Measurements from ENCODE around the gene IMP4.
A peak's percentile ranks its signal among the peaks of the same experiment; 100 is the strongest.
"Not testable (repeated sequence)": the region's sequence is repeated elsewhere in the genome, so short reads cannot be mapped to it uniquely, and the experiment has no call there.

Gene IMP4, protein sequence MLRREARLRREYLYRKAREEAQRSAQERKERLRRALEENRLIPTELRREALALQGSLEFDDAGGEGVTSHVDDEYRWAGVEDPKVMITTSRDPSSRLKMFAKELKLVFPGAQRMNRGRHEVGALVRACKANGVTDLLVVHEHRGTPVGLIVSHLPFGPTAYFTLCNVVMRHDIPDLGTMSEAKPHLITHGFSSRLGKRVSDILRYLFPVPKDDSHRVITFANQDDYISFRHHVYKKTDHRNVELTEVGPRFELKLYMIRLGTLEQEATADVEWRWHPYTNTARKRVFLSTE

DNA sequence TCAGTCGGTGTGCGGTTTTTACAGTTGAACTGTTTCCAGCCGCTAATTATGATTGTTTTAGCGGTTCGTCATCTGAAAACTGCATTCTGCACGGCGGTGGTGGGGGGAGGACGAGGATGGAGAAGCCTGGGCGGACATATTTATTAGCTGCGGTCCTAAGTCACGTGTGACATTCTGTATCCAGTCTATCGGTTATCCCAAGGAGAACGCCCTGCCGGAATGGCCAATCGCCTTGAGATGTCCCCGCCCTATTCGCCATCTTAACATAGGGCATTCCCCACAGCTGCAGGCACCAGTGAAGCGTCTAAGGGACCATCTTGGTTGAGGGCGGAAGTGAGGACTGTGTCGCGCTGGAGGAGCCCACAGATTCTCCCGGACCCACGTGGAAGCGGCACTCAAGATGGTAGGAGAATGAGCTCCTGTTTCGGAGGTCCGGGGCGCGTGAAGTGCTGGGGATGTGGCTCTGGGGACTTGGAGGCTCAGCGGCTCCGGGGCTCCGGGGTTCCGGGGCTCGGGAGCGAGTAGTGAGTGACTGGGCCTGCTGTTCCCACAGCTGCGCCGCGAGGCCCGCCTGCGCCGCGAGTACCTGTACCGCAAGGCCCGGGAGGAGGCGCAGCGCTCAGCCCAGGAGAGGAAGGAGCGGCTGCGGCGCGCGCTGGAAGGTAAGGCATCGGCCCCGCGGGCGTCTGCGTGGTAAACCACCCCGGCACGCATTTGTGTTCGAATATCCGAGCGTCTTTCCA lies at the start of gene IMP4:
Gene IMP4 (plus strand): TSS at position 365 of the 743 bp plus-strand sequence. CDS start 36 bp downstream, at position 401.
- DNase-seq (ENCODE audit: low read depth): peak; percentile 100

DNA sequence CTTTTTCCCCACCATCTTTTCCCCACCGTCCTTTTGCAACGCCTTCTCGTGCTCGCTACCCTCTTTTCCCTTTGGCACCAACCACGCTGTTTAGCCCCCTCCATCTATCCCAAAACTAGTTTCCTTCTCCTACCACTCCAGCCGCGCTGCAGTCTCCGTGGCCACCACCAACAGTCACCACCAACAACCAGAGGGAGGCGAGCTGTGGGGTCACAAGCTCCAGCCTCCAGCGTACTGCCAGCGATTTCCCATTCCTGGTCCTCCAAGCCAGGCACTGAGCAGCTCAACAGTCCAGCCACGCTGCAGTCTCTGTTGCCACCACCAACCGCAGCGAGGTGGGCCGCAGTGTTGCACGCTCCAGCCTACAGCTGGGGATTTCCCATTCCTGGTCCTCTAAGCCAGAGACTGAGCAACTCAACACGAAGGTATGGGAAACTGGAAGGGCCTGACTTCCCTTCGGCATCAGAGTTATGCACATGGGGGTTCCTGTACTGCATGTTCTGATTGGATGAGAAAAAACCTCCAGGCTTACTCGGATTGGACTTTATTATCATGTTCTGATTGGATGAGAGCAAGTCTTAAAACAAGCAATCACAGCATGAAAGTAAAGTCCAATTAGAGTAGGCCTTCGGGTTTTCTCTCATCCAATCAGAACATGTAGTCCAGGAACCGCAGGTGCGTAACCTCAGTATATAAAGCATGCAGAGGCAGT lies 42.3 kb upstream of the IMP4 start:
- DNase-seq (ENCODE audit: low read depth): no peak

DNA sequence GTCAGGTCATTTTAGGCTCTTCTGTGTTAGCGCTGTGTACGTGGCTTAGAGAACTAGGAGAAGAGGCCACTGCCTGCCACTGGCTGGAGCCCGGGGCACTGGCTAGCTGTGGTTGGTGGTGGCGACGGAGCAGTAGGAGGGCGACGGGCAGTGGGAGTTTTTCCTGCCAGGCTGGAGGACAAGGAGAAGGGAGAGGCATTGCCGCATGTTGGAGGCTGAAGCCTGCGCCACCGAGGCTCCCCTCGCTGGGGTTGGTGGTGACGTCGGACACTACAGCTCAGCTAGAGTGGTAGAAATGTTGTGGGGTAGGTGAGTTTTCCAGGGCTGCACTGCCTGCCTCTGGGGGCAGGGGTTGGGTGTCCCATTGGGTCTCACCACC lies 41.7 kb upstream of the IMP4 start:
- DNase-seq (ENCODE audit: low read depth): no peak

DNA sequence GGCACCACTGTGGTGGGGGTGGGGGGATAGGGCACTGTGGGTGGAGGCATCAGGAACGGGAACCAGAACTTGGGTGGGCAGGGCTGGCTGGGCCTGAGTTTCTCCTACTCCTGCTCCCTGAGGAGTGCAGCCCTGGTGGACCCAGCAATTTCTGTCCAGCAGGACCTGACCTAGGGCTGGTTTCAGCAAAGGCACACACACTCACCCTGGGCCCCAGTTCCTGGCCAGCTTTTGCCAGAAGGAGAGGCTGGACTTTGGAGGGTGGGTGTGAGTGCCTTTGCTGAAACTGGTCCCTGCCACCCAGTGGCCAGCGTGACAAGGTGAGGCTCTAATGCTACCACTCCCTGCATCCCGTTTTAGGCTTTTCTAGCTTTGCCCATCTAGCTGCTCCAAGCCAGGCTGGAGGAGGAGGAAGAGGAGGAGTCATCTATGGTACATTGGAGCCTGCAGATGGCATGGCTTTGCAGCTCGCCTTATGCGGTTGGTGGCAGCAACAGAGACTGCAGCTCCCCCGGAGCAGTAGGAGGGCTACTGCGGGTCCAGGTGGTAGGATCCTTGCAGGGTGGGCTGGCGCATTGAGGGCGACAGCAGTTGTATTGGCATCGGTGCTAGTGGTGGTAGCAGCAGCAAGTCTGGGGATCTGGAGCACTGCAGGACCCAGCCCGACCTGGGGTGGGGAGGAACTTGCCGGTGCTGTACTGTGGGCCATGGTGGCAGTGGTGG lies 40.4 kb upstream of the IMP4 start:
- DNase-seq (ENCODE audit: low read depth): no peak

DNA sequence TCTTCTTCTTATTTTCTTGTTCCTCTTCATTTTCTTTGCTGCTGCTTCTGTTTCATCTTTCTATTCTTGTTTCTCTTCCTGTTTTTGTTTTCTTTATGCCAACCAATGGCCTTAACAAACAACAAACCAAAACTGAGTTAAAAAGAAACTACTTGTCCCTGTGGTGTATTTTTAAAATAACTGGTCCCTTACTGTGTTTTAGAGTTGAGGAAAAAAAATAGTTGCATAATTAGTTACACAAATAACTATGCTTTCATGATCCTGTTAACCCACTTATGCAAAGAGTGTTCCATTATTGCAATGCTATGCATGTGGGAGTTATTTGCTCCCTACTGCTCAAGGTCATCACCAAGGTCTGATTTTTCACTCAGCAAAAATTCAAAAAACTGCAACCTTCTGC lies 39.5 kb upstream of the IMP4 start:
- no peak for DNase-seq (ENCODE audit: low read depth)

DNA sequence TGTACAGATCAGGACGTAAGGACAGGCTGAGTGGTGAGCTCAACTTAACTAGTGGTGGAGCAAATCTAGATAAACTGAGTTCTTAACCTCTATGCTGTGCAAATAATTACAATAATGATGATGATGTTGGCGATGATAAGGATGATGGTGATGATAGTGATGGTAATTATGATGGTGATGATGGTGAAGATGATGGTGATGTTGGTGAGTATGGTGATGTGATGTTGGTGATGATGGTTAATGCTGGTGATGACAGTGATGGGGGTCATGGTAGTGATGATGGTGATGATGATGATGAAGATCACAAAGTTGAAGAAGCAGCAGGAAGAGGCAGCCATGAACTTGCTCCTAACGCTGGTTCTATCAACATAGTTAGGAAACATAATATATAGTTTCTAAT lies 38.0 kb upstream of the IMP4 start:
- DNase-seq (ENCODE audit: low read depth): no peak

DNA sequence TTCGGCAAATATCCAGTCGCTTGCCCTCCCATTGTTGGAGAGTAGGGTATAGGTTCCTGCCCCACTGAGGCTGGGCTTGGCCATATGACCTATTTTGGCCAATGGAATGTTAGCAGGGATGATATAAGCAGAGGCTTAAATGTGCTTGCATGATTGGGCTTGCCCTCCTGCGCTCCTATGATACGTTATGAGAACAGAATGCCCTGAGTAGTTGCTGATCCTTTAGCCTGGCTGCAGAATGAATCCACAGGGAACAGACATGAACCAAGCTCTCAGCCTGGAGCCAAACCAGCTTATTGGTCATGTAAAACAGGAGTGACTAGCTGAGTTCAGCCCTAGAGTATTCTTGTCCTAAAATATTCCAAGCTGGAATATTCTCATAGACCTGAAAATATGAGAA lies 34.8 kb upstream of the IMP4 start:
- no peak for DNase-seq (ENCODE audit: low read depth)

DNA sequence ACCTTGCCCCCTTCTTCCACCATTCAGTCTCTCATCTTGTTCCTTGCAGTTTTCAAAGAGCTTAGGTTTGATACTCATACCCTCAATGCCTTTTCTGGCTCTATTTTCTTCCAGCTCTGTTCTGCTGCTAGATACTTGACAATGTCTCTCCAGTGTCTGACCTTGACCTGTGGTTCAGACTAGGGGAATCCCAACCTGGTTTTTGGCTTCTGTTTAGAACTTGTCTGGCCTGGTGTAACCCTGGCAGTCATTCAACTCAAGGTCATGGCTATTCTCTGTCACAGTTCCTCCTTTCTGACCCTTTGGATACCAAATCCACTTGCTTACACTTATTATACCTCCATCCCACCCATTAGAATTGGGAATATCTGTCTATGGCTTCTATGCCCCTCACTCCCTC lies 31.8 kb upstream of the IMP4 start:
- no peak for DNase-seq (ENCODE audit: low read depth)

DNA sequence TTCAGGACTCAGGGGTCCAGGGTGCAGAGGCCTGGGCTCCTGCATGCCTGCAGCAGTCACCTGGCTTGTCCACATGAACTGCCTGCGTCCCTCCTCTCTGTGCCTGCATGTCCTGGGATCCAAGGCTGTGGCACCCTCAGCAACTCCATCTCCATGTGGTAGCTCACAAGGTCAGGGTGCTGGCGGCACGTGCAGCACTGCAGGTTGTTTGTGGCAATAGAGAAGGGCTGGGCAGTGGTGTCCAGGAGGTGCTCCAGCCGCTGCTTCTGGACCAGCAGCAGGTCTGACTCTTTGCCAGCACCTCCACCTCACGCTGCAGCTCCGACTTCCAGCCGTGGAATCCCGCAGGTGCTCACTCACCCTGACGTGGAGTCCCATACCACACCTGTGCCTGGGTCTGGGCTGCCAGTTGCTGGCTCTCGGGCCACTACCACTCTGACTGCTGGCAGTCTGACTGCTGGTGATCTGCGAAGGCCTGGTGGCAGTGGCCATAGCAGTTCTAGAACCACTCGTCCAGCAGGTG lies 28.8 kb upstream of the IMP4 start:
- no peak for DNase-seq (ENCODE audit: low read depth)

DNA sequence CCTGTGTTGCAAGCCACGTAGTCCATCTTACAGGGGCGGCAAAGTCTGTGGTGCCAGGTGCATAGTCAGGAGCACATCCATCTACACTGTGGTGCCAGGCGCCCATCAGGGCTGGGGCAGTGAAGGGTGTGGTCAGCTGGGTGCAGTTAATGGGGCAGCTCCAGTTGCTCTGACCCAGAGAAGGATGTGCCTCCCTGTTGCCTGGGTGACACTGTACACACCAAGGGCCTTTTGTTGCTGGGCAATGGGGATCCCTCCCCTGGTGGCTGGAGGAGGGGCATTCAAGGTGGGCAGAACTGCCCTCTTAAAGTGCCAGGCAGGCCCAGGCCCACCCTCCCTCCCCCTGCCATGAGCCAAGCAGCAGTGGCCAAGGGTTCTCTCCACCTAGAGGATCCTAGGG lies 28.3 kb upstream of the IMP4 start:
- no peak for DNase-seq (ENCODE audit: low read depth)

DNA sequence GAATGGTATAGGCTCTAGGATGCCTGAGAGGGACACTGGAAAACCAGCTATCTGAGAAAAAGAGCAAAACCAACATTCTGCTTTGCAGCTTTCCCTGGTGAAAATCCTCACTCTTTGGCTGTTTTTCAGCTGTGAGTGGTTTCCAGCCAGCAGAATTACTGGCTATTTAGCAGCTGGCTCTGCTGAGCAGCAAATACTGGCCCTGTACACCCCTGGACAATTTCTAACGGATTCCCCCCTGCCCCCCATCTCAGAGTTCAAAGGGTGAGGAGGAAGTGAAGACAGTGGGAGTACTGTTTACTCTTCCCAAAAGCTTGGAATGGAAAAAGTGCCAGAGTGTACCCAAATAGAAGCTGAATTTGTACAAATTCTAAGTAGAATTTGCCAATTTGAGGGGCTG lies 26.1 kb upstream of the IMP4 start:
- DNase-seq (ENCODE audit: low read depth): no peak

DNA sequence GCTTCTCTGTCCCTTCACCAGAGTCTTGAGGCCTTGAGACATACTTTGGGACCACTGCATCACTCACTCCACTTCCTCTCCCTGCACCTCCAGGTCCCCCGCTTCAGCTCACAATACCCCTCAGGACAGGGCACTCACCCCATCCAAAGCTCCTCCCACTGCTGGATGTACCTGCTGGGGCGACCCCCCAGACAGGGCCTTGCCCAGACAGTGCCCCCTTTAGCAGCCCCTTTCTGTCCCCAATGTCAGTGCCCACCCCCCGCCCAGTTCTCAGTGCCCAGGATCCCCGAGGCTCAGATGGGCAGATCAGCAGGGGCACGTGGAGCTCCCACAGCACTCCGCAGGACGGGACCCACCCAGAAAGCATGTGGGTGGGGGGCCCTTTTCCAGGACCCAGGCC lies 23.8 kb upstream of the IMP4 start:
- no peak for DNase-seq (ENCODE audit: low read depth)

DNA sequence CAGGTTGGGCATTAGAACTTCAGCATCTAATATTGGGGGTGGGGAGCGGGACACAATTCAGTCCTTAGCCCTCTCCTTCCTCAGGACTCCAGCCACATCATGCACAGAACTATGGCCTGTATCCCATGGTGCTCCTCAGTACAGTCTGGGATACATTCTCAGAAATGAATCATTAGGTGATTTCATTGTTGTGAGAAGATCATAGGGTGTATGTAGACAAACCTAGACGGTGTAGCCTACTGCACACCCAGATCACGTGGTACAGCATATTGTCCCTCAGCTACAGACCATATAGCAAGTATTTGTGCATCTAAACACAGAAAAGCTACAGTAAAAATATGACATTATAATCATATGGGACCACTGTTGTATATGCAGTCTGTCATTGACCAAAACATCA lies 23.2 kb upstream of the IMP4 start:
- no peak for DNase-seq (ENCODE audit: low read depth)

DNA sequence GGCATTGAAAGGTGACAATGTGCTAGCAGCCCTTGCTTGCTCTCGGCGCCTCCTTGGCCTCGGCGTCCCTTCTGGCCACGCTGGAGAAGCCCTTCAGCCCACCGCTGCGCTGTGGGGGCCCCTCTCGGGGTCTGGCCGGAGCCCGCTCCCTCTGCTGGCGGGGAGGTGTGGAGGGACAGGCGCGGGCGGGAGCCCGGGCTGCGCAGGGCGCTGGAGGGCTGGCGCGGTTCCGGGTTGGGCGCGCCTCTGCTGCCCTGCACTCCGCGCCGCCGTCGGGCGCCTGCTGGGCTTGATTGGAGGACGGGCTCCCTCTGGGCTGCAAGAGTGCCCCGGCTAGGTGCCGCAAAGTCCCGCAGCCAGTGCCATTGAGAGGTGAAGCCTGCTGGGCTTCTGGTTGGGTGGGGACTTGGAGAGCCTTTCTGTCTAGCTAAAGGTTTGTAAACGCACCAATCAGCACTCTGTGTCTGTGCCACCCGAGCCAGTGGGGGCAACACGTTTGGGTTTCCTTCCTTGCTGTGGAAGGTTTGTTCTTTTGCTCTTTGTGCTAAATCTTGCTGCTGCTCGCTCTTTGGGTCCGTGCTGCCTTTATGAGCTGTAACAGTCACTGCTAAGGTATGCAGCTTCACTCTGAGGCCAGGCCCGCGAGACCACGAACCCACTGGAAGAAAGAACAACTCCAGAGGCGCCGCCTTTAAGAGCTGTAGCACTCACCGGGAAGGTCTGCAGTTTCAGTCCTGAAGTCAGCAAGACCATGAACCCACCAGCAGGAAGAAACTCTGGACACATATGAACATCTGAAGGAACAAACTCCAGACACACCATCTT lies 14.8 kb upstream of the IMP4 start:
- DNase-seq (ENCODE audit: low read depth): peak; percentile 77

DNA sequence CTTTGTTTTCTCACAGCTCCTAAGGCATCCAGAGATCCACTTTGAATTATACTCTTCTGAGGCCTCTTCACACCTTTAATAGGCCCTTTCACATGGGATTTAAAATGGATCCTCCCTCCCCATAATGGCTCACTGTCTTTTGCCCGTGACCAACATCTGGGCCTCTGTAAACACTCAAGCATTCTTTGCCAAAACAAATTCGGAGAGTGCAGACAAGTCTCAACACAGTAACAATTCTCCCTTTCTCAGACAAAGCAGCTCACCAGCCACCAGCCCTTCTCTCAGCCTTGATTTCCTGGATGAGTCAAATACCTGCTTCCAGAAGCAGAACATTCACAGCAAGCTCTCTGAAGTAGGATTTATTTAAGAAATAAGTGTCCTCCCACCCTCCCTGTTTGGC lies 14.0 kb upstream of the IMP4 start:
- DNase-seq (ENCODE audit: low read depth): no peak

DNA sequence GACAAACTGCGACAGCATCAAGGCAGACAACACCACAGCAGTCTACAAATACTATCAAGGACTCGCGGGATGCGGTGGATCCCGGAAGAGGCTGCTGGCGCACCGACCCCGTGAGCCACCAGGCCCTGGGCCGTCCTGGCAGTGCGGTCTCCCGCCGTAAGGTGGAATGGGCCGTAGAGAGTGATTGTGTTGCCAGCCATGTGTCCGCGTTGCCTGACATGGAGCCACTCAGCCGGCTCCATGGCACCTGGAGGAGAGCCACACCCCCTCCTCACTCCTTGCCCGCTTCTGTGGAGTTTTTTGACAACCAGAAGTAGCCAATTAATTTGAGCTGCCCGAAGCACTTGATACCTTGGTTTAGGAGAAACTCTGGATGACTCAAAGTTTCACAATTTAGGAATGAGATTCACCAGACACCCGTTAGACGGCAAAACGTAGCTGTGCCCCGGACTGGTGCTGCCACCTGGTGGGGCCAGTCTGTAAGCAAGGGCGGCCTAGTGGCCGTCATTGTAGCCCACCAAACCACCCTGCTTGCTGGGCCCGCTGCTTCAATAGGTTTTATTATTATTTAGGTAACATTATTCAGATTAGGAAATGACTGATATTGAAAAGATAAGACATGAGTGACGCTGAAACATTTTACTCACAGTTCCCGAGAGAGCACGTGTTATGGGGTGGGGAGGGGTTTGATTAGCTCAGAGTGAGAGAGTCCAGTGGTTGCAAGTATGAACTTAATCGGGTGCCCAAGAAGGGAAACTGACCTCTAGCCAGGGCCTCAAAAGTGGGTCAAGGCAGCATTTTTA lies 10.2 kb upstream of the IMP4 start:
- DNase-seq (ENCODE audit: low read depth): peak; percentile 82

DNA sequence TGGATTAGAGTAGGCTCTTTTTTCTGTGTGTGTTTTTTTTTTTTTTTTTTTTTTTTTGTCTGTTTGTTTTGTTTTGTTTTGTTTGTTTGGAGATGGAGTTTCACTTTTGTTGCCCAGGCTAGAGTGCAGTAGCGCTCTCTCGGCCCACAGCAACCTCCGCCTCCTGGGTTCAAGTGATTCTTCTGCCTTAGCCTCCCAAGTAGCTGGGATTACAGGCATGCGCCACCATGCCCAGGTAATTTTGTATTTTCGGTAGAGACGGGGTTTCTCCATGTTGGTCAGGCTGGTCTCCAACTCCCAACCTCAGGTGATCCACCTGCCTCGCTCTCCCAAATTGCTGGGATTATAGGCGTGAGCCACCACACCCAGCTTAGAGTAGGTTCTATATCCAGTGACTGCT lies 9.4 kb upstream of the IMP4 start:
- not testable (repeated sequence) for DNase-seq (ENCODE audit: low read depth)

DNA sequence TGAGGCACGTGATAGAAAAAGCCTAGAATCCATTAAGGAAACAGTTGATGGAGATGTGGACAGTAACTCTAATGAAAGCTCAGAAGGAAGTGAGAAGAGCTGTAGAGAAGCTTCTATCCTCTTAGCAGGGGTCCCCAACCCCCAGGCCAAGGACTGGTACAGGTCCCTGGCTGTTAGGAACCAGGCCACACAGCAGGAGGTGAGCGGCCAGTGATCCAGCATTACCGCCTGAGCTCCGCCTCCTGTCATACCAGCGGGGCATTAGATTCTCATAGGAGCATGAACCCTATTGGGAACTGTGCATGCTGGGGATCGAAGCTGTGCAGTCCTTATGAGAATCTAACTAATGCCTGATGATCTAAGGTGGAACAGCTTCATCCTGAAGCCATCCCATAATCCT lies 8.7 kb upstream of the IMP4 start:
- DNase-seq (ENCODE audit: low read depth): no peak

DNA sequence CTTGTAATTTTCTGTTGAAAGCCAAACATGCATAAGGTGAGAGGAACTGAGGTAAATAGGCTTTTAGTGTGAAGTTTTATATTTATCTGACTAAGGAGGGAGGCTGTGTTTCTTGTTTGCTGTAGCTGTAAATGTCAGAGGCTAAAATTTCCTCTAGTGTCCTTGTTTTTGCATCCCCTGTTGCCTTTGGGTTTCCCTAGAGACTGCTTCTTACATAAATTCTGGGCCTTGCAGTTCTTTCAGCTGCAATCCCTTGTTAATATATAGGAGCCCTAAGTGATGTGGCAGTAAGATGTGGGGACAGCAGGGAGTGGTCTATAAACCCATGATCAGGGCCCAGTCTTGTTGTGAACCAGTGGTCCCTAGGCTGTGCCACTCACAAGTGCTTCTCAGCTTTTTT lies 7.5 kb upstream of the IMP4 start:
- no peak for DNase-seq (ENCODE audit: low read depth)

DNA sequence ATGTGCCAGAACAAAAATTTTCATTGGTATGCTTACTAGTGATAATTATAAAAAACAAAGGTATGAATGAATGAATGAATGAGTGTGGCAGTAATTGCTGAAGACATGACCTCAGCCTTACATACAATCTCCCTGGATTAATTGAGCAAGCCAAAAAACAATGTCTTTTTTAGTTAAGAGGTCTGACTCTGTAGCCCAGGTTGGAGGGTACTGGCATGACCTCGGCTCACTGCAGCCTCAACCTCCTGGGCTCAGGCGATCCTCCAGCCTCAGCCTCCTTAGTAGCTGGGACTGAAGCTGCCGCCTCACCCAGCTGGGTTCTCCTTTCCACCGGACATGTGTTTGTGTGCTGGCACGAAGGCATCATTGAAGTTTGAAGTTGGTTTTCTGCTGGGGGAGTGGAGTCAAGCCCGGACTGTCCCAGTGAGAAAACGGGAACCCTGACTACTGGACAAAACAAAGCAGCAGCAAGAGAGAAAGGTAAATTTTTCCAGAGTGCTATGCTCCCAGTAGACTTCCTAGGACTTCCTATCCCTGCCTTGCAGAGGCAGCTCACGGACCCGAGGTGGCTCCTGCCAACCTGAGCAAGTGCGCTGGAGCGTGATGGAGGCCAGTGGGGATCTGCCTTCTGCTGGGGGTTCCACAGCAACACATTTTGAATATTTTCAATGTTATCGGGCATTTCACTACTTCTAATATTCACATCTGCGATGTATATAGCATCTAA lies 6.4 kb upstream of the IMP4 start:
- DNase-seq (ENCODE audit: low read depth): no peak

Data from iris pigment epithelial cell (primary cell).